Umbilical cord (tissue), 2 donors: ENCODE data around the gene MLEC. TPM values are rescaled to one million over a fixed set of nuclear protein-coding genes. Genes with fewer than 3 reads are reported as not detected.
A peak's percentile ranks its signal among the peaks of the same experiment; 100 is the strongest.

ENCODE experiments used
- DNase-seq: peaks from one replicate; pipeline ENCODE4 v3.0.0-alpha.2; 2015; ENCODE audit warnings: low spot score
- total RNA-seq: library from RNA; depleted of rRNA; stranded (reverse); fragments of >200 nt; gene quantifications from one replicate; pipeline ENCODE4 v1.2.3, GENCODE V29; 2014; ENCODE audit warnings: low replicate concordance; ENCODE audit not compliant: insufficient read depth

Gene MLEC
- total RNA-seq: 64.0 TPM

- peak; percentile 99 for DNase-seq
Observed at GRCh38 chr12:120686690-120687577, at the start of gene MLEC. Gene MLEC (plus strand): TSS chr12:120687149. CDS start chr12:120687297, 148 bp downstream.

- DNase-seq: no peak
Observed at GRCh38 chr12:120639771-120640721, 46.9 kb upstream of the MLEC start, which contains the start of gene CABP1. Gene CABP1 (plus strand): TSS chr12:120640626. CDS start chr12:120640686, 60 bp downstream.

DNA sequence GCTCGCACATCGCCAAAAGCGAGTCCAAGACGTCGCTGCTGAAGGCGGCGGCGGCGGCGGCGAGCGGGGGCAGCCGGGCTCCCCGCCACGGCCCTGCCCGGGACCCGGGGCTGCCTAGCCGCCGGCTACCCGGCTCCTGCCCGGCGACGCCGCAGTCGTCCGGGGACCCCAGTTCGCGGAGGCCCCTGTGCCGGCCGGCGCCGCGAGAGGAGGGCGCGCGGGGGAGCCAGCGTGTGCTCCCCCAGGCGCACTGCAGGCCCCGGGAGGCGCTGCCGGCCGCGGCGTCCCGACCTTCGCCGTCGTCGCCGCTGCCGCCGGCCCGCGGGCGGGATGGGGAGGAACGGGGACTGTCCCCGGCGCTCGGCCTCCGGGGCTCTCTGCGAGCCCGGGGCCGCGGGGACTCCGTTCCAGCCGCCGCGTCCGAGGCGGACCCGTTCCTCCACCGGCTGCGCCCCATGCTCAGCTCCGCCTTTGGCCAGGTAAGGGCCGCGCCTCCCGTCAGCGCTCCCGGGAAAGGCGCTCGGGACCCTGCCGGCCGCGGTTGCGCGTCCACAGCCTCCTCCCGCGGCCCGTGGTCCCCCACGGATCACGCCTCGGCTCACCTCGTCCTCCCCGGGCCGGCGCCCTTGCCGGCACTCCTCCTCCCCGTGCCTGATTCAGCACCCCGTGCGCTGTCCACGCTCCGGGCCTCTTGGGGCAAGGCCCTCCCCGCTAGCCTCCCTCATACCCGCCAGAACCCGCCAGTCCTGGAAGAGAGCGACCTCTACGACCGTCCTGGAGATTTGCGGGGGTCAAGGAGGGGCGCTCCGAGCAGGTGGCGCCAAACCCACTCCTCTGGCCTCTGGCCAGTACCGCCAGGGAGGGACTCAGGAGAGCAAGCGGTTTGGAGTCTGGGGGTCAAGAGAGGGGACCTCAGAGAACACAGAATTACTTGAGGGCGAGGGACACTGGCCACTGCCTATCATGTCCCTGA, 45.8 kb upstream of the MLEC start:
- peak; percentile 57 for DNase-seq

- DNase-seq: no peak
Observed at GRCh38 chr12:120642121-120642520, 44.8 kb upstream of the MLEC start.

GRCh38 chr12:120642826-120643225, 44.1 kb upstream of the MLEC start:
- DNase-seq: no peak

GRCh38 chr12:120643574-120643973, 43.4 kb upstream of the MLEC start:
- no peak for DNase-seq

DNA sequence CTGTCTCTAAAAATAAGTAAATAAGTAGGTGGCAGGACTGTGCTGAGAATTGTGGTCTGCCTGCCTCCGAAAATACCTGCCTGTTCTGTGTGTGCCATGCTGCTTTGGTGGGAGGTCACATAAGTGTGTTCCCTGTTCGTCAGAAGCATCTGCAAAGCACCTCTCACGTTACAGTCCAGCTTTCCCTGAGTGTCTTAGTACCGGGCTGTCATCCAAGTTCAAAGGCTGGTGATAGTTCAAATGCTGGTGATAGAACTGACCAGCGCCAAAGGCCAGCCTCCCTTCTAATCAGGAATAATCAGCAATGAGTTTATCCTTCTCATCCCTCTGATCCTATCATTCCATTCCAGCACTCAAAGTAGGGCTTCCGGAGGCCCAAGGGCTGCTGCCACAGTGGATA, 40.9 kb upstream of the MLEC start:
- DNase-seq: no peak

DNA sequence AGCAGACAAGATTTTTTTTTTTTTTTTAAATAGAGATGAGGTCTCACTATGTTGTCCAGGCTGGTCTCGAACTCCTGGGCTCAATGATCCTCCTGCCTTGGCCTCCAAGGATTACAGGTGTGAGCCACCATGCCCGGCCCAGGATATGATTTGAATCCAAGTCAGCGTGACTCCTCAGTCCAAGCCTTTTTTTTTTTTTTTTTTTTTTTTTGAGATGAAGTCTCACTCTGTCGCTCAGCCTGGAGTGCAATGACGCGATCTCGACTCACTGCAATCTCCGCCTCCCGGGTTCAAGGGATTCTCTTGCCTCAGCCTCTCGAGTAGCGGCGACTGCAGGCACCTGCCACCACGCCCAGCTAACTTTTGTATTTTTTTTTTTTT, 39.6 kb upstream of the MLEC start:
- DNase-seq: no peak

GRCh38 chr12:120649442-120650232, 37.3 kb upstream of the MLEC start:
- peak; percentile 84 for DNase-seq

- DNase-seq: no peak
Observed at GRCh38 chr12:120650233-120650690, 36.7 kb upstream of the MLEC start.

DNA sequence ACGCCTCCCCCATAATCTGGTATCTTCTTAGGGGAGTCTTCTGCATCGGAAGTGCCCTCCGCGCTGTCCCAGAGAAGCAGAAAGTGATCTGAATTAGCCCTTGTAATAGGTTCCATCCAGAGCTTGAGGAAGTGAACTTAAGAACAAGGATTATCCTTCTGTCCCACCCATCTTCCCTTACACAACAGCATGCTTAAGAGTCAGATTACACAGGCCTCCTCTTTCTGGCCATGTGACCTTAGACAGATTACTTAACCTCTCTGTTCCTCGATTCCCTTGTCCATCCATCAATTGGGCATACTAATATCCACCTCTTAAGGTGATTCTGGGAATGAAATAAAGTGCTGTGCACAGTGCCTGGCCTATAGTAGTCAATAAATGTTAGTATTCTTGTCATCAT, 35.1 kb upstream of the MLEC start:
- DNase-seq: peak; percentile 80

DNA sequence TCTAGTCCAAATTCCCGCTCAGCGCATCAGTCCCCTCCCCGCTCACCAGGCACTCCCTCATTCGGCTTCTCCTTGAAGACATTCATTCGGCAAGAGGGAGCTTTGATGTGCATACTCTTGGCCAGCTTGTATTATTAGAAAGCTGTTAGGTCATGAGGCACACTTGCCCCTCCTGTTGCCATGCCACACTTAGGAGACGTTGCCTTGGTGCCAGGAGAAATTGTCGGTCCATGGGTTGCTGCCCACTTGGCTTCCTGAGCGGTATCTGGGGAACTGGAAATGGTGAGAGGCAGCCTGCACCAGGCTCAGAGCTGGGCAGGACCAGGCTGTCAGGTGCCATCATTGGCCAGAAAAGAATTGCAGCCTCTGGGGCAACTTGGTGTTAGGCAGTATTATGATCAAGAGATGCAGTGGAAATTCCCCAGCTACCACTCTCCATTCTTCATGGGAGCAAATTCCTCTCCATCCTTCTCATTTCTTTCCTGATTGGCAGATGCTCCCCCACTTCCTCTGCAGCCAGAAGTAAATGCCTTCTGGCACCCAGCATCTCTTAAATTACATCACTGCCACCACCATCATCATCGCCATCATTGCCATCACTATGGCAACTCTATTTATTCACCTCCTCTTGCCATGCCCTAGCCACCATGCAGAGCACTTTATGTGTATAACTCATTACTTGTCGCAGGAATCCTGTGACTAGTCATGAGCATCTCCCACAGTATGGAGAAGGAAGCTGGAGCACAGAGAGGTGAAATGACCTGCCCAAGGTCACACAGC, 34.1 kb upstream of the MLEC start:
- no peak for DNase-seq

DNA sequence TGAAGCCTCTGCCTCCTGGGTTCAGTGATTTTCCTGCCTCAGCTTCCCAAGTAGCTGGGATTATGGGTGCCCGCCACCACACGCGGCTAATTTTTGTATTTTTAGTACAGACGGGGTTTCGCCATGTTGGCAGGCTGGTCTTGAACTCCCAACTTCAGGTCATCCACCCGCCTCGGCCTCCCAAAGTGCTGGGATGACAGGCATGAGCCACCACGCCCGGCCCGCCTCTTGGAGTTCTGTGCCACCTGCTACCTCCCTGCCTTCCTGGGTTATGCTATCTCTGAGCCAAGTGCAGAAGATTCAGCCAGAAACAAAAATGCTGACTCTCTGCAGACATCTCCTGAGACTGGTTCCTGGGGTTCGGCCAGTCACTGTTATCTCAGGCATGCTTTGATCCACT, 33.3 kb upstream of the MLEC start:
- DNase-seq: no peak

- DNase-seq: peak; percentile 70
Observed at GRCh38 chr12:120654656-120655055, 32.3 kb upstream of the MLEC start.

DNA sequence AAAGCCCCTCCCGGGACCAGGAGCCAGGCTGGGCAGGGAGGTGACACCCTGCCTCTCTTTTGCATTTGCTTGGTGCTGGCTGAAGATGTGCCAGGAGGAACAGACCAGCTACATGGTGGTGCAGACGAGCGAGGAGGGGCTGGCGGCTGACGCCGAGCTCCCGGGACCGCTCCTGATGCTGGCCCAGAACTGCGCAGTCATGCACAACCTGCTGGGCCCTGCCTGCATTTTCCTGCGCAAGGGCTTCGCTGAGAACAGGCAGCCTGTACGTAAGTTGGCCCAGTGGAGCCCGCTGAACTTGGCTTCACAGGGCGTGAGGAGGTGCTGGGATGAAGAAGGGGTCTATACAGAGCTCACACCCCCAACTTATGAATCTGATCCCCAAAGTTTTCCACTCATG, 30.9 kb upstream of the MLEC start:
- DNase-seq: no peak

DNA sequence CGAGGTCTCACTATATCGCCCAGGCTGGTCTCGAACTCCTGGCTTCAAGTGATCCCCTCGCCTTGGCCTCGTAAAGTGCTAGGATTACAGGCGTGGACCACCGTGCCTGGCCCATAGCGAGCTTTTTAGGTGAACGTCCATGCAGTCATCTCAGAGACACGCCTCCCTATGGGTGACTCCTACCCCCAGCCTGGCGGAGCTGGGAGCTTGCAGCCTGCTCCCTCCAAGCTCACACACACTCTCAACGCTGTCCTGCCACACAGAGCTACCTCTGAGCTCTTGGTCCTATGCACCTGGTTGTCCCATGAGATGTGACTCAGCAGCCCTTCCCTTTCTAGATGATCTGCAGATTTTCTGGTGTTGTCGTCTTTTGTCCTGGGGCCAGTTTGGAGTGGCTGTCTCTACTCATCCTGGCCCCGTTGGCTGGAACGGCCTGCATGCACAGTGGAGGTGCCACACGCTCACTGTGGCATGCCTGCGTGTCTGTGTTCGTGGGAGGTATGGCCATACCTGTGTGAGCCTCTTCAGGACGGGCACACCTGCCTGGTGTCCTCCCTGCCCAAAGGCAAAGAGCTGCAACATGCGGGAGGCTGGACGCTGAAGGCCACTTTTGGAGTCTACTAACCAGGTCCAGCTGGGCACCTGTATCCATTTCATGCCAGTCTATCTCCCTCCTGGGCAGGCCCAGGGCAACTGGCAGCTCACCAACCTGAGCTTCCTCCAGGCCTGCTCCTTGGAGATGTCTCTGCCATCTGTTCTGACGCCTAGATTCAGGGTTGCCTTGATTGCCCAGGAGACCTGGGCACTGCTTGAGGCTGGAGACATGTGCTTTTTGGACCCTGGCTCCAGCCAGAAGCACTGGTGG, 28.4 kb upstream of the MLEC start:
- no peak for DNase-seq

DNA sequence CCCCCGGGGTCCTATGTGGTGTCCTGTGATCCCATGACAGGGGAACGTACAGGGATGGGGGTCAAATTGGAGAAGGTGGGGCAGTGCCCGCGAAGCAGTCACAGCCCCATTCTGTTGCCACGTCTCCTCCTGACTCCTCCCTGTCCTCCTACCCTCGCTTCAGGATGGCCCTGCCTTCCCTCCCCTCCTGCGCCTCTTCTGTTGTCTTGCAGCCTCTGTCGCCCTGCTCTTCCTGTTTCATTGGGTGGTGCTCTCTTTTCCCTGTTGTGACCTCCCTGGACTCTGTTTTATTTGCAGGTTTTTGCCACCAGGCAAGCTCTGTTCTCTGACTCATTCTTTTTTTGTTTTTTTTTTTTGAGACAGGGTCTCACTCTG, 27.8 kb upstream of the MLEC start:
- DNase-seq: no peak

GRCh38 chr12:120661432-120661831, 25.5 kb upstream of the MLEC start:
- DNase-seq: no peak
